ENCODE data around the gene MAT1A.
"Not testable (repeated sequence)": the region's sequence is repeated elsewhere in the genome, so short reads cannot be mapped to it uniquely, and the experiment has no call there.

The MAT1A gene

DNA sequence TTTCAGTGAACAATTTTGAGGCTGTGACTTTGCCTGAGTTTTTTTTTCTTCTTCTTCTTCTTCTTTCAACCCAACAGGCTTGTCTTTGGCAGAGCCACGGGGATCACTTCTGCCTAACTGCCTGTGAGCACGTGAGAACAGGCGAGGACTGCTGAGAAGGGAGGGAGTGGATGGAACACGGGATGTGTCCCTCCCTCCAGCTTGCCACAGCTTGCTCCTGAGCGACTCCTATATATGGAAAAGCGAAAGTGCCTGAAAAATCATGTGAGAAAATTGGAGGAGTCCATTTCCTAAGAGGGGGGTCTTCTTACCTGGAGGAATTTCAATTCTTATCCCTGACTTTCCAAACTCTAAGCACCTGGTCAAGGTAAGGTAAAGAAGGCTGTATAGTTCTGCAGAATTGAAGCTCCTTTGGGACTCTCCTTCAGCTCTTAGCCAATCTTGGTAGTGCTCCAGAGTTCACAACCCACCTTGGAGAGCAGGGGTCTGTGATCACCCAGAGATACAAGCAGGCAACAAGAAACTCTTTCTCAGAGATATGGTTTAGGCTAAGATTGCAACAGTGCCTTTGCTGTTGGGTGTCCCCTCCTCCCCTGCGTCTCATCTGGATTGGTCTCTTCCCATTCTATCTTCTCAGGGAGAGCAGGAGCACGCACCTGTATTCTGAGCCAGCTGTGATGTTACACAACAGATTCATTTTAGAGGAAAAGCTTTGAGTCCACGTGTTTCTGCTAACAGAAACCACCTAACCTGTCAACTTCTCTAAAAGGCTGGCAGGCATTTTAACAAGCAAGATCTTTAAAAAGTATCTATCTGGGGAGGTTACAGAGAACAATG, at the start of gene MAT1A:
TSS of gene MAT1A (minus strand) at position 208 of the 837 bp plus-strand sequence. CDS start 235 bp downstream, outside the sequence.
- DNase-seq = no peak

DNA sequence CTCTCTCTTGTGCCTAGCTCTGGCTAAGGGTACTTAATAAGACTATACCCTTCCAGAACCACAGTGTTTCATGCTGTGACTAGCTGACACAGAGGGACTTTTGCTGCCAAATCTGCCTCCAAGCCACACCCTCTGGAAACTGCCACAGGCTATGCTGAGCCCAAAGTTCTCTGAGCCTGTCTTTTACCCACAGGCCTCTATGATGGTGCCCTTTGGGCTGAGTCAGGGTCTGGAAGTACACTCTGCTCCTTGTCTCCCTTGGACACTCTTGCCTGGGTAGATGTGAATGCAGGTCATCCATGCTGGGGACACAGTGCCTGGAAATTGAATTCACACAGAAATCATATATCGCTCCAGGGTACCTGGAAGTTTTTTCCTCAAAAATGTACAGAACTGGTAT, 44.5 kb upstream of the MAT1A start:
- no peak for DNase-seq

DNA sequence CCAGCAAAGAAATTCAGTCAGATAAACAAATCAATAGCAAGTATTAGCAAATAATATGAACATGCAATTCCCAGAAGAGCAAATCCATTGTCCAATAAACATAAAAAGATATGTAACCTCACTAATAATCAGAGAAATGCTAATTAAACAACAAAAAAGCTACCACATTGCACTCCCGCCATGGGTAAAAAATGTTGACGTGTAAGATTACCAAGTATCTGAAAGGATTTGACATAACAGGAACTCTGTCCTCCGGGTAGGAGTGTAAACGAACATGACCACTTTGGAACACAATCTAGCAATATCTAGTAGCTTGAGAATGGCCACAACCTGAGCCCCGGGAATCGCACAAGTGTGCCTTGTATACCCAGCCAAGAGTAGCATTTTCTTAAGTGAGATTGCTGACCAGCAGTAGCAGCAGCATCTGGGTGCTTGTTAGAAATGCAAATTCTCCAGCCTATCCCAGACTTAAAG, 35.5 kb upstream of the MAT1A start:
- no peak for DNase-seq

DNA sequence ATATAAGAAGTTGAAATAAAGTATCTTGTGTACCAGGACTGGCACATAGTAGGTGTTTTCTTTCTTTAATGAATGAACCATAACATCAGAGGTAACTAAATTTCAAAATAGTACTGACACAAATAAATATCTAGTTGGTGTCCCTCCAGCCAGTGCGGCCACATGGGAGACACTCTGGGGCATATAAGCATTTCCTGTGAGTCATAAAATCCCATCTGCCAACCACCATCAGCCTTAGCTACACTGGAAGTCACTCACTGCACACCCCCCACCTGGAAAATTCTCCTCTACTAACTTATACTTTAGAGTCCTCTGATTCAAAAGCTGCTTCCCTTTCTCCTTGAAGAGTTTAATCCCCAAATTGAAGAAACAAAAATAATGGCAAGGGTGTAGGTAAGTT, 34.6 kb upstream of the MAT1A start:
- no peak for DNase-seq

DNA sequence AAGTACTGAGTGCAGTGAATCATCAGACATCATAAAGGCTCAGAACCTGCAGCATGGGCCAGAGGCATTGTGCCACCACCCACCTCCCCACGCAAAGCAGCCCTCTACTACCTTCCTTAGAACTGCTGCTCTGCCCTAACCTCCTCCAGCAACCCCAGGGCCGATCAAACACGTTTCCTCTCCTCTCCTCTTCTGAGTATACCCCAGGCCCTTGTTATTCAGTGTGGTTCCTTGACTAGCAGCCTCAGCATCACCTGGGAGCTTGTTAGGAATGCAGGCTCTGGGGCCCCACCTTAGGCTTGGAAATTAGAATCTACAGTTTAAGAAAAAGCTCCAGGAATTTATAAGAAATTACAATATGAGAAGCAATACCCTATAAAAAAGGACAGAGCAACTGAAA, 33.9 kb upstream of the MAT1A start:
- no peak for DNase-seq

DNA sequence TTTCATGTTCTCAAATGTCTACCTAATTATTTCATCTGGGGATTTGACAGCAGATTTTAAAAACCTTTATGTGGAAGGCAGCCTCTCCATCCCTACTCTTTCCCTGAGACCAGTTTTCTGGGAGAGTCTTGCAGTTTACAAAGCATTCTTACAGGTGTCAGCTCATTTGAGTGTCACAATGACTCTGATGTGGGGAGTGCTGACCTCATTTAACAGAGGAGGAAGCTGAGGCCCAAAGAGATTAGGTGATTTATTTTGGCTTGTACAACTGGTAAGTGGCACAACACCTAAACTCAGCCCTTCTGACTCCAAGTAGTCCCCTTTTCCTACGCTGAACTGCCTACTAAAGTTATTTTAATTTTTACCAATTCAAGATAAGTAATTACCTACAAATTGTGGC, 33.3 kb upstream of the MAT1A start:
- no peak for DNase-seq

DNA sequence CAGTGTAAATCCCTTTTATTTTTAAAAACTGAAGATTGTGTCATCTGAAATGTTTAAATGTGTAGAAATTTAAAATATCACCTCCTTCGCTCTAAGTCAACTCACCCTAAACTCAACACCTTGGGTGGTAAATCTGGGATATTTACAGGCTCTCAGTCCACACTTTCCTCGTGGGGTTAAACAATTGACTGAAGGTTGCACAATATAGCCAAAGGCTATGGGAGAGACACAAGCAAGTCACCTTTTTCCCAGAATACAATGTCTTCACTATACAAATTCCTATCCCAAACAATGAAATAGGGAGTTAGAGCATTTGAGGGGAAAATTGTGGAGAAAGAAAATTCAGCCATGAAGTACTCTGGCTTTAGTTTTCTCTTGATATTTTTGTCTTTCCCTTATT, 32.7 kb upstream of the MAT1A start:
- no peak for DNase-seq

DNA sequence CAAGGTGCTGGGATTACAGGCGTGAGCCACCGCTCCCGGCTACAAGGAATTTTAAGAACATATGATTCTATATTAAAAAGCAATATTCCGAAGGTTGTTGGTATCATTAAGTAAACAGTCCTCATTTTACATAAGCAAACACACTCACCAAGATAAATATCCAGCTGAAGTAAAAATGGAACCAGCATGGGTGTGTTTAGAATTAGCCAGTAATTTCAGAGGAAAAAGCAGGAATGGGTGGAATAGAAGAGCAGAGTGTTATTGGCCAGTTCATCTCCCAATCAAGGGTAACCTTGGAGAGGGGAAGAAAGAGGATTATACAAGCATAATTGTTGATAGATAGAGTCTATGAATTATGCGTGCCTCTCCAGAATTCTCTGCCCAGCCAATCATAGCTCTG, 31.7 kb upstream of the MAT1A start:
- DNase-seq = no peak

DNA sequence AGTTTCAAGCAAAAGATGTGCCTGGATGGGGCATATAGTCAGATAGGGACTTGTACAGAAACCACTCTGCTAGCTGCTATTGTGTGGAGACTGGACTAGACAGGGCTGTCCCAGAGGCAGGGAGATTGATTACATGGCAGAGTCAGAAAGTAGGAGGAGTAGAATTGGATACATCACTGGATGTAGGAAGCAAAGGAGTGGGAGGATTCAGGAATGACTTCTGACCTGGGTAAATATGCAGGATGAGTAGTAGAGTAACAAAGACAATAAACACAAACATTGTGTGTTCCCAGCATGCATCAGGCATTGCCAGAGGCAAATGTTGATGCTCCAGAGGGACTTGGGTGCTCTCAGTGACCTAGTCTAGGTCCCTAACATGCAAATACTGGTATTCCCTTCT, 30.9 kb upstream of the MAT1A start:
- no peak for DNase-seq

DNA sequence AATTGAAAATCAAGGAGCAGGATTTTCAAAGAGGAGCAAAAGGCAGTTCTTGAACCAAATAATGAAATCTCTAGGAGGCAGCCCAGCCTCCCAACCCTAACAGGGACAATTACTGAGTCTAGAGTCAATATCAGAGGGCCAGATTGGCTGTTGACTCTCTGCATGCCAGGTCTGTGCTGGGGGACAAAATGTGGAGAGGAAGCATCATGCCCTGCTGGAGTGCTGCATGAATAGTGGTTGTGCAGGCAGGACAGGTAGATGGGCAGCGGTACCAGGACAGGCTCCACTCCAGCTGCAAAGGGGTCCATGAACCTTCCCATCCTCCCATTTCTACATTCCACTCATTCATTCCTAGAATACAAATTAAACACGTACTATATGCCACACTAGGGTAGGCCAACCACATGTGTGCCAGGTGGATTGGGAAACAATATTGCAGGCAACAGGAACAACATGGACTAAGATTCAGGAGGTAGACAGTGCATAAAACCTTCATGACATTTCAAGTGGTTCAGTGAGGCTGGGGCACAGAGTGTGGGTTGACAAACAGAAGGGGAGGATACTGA, 30.4 kb upstream of the MAT1A start:
- no peak for DNase-seq

DNA sequence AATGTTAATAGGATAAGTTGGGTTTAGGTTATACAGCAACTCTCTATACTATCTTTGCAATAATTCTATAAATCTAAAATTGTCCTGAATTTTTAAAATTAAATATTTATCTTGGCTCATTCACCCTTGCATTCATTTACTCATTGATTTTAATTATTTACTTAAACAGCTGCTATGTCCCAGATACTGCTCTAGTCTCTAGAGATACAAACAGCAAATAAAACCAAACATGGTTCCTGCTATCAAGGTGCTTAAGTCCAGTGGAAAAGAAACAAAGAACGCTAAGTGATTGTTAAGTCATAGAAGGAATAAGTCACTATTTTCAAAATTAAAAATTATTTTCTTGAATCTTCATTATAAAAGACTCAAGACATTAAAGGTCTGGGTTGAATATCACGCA, 29.9 kb upstream of the MAT1A start:
- no peak for DNase-seq

DNA sequence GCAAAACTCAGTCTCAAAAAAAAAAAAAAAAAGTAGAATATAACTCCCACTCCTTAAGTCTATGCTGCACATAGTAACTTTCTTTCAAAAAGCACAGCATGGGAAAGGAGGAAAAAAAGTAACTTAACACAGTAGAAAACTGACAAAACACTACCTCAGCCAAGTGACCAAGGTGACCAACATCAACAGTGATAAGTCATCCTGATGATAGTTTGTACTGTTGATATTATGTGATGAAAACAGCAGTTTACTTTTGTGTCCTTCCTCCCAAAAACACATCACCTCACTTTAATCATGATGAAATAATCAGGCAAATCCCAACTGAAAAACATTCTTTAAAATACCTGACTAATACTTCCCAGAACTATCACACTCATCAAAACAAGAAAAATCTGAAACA, 29.3 kb upstream of the MAT1A start:
- DNase-seq = no peak

DNA sequence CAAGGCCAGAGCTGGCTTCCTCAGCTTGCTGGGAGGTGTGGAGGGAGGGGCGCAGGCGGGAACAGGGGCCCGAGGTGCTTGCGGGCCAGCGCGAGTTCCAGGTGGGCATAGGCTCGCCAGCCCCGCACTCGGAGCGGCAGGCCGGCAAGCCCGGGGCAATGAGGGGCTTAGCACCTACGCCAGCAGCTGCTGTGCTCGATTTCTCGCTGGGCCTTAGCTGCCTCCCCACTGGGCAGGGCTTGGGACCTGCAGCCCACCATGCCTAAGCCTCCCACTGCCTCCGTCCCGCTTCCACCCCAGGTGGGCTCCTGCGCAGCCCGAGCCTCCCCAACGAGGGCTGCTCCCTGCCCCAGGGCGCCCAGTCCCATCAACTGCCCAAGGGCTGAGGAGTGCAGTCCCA, 25.9 kb upstream of the MAT1A start:
- DNase-seq = no peak

DNA sequence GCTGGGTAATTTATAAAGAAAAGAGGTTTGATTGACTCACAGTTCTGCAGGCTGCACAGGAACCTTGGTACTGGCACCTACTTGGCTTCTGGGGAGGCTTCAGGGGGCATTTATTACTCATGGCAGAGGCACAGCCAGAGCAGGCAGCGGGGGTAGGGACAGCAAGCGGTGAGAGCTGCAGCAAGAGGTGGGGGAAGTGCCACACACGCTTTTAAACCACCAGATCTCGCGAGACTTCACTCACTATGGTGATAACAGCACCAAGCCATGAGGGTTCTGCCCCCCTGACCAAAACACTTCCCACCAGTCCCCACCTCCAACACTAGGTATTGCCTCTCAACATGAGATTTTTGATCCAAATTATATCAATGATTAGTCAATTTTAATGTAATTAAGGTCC, 24.1 kb upstream of the MAT1A start:
- DNase-seq = no peak

DNA sequence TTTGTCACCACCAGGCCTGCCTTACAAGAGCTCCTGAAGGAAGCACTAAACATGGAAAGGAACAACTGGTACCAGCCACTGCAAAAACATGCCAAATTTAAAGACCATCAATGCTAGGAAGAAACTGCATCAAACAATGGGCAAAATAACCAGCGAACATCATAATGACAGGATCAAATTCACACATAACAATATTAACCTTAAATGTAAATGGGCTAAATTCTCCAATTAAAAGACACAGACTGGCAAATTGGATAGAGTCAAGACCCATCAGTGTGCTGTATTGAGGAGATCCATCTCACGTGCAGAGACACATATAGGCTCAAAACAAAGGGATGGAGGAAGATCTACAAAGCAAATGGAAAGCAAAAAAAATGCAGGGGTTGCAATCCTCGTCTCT, 16.5 kb upstream of the MAT1A start:
- not testable (repeated sequence) for DNase-seq

DNA sequence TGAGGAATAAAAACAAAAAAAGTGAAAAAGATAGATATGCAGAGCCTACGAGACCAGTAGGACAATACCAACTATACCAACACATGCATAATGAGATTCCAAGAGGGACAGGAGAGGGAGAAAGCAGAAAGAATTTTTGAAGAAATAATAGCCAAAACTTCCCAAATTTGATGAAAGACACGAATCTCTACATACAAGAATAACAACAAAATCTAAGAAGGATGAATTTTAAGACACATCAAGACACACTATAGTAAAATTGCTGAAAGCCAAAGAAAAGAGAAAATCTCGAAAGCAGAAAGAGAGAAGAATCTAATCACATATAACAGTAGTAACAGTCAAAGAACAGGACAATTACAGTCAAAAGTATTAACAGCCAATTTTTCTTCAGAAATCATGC, 7.5 kb upstream of the MAT1A start:
- DNase-seq = no peak

DNA sequence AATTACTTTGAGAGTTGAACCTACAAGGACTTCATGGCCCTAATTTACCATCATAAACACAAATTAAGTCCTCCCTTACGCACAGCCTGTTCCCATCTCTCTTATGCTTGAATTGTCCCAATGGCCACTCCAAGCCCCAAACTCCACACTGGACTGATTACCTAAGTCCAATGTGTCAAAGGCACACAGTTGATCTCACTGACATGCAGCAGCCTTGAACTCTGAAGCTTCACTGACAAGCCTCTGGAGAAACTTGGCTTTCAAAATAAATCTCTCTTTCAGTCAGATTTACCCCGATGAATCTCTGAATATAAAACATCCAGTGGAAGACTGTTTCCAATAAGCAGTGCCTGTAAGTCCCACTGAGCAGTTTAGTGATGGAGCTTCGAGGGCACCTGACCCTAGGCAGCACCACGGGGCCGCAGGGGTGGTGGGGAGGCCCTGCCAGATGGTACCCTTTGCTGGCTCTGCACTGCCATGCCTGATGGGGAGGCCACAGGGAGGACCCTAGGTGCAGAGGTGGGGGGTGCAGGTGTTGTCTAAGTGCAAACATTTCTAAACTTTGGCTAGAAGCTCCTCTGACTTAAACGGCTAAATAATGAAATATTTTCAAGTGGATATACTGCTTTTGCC, 3.3 kb upstream of the MAT1A start:
- no peak for DNase-seq

DNA sequence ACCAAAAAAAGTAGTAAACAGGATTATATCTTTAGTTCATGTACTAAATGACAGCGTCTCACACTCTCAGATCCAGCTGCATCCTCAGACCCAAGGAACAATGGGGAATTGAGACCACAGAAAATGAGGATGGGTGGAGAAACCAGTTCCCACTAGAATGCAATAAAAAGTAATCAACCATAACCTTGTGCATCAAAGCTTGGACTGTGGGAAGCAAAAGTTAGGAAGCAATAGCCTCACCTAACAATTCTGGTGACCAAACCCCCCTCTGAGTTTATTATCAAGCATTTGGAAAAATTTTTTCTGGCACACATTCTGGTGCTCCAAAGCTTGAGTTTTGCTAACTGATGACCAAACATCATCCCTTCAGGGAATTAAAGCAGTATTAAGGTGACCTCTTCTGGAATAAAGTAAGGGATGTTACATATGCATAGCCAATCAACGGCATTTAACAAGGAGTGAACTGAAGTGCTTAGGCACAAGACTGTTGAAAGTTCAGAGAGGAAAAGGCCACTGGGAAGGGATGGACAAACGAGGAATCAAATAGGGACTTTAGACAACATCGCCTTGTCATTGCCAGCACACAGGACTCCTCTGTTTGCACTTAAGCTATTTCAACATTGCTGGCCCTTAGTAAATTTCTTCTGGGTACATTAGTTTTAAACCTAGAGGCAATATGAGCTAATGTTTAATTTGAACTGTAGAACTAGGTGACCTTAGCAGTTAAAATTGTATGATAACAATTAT, 1.2 kb upstream of the MAT1A start:
- DNase-seq = no peak

DNA sequence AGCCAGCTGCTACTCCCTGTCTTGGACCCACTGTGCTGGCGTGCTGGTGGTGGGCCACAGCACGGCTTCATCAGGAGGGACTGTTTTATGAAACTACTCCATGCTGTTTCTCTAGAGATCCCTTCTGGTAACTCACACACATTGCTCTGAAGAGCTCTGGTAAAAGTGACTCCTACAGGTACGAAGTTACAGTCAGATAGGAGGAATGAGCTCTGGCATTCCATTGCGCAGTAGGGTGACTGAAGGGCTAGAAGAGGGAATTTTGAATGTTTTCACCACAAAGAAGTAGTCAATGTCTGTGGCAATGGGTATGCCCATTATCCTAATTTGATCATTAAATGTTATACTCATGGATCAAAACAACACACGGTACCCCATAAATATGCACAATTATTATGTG, 609 bp downstream of the MAT1A start:
- no peak for DNase-seq

DNA sequence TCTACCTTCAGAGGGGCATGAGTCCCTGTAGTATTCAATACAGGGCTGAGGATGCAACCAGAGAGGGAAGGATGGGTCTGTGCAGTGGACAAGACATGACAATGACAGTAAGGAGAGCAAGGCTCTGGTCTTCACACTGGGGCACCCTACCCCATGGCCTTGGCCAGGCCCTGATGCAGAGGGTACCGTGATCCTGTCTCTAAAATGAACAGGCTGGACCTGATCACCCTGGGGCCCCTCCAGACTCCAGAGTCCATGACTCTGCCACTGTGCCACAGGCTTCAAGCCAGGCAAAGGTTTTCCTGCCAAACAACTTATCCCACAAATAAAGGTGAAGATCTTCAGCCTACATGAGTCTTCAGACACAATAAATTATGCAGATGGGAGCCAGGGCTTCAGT, 4.9 kb downstream of the MAT1A start:
- no peak for DNase-seq

DNA sequence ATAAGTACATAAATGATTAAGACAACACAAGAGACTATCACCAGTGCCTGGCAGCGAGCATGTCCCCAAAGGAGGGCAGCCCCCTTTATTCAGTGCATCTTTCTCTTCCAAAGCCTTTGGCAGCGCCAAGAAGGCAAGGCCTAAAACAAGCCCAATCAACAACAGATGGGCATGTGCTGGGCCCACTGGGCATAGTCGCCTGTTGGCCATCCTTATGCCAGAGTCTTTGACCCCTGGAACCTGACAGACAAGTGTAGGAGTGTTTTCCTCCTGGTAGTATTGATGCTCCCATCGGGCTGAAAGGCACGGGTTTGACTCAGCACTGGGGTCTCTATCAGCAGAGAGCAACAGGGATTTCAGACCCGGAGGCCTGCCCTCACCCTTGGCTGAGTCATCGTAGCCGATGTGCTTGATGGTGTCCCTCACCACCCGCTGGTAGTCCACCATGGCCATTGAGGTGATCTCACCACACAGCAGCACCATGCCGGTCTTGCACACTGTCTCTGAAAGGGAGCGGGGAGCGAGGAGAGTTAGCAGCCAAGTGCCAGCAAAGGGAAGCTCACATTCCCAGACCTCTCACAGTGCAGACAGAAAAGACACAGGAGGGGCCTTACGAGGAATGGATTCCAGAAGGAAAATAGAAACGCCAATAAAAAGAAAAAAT, 5.8 kb downstream of the MAT1A start:
- DNase-seq = no peak

DNA sequence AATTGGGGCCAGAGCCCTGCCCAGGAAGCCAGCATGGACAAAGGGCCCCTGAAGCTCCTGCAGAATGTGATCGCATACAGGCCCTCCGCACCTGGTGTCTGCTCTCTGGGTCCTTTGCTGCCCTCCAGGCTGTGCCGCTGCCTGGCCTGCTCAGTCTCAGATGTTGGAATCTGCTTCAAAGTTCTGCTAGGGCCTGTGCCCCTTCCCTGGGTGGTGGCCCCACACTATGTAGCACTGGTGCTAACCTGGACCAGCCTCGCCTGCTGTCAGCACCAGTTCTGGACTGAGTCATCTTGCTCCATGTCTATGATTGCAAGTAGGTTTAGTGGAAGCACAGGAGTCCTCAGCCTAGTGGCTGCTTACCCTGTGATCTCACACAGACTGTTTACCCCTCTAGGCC, 6.3 kb downstream of the MAT1A start:
- DNase-seq = no peak

All from stimulated activated CD4-positive, alpha-beta T cell treated with anti-CD3 and anti-CD28 coated beads, Interleukin-2, amount 100 ng/mL, for 48 hours (primary cell).